ENCODE results near the gene AXIN1. TPM values are rescaled to one million over a fixed set of nuclear protein-coding genes. Genes with fewer than 3 reads are reported as not detected.

The AXIN1 gene
- total RNA-seq, 1 experiment from 2014 or later, result 50.3 TPM

DNA sequence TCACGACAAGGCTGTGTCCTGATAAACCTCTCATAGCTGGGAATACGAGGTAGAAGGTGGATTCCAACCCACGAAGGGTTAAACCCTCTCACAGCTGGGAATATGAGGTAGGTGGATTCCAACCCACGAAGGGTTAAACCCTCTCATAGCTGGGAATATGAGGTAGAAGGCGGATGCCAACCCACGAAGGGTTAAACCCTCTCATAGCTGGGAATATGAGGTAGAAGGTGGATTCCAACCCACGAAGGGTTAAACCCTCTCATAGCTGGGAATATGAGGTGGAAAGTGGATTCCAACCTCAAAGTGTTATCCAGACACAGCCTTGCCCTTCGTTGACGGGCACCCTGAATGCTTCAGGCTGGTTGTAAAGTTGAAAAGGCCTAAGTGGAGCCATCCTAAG is 31.0 kb downstream of the AXIN1 start:
- H3K9me3 Mint-ChIP-seq, result no peaks in the 10 kb centered on the region
- H3K4me1 Mint-ChIP-seq, result peaks cover 30% of the 10 kb centered on the region
- no peak overlapping the region for H3K4me3 Mint-ChIP-seq
- ATAC-seq (no peak), DNase-seq (ENCODE audit: low spot score) (no peak)
- ChIA-PET POLR2A (interaction anchor here (0.5 to 0.6 kb wide), 2 partner anchors 18 to 215 kb away, joined by 3 to 4 read pairs; no protein-coding TSS in a partner anchor), CTCF (interaction anchor here (0.7 to 1.4 kb wide), 4 partner anchors 10 to 214 kb away, joined by 3 to 4 read pairs (median 3); no protein-coding TSS in a partner anchor)
- no peak for TF ChIP-seq RORB (CRISPR knock-in tag; IDR thresholded peaks at IDR 0.05)
- H3K27ac Mint-ChIP-seq, result peak overlapping the region; percentile 83; the same call in 1 of the 2 replicates
- H3K36me3 Mint-ChIP-seq, result peaks cover 4% of the 10 kb centered on the region; the same call in 1 of the 2 replicates
- no peaks in the 10 kb centered on the region for H3K27me3 Mint-ChIP-seq (ENCODE audit: low read depth)

DNA sequence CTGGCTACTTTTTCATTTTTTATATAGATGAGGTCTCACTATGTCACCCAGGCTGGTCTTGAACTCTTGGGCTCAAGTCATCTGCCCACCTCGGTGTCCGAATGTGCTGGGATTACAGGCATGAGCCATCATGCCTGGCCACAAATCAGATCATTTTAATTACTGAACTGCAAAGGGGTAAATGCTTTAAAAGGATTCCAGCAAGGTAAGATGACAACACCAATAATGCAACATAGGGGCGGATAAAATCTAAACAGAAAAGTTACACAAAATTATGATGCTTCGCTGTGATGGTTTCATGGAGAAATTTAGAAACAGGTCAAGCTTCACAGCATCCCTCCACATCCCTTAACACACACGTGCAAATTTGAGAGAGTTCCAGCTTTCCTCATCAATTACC is 32.3 kb downstream of the AXIN1 start:
- TF ChIP-seq PRRX2 (CRISPR knock-in tag; IDR thresholded peaks at IDR 0.05) (no peak), FOXP1 (CRISPR knock-in tag; IDR thresholded peaks at IDR 0.05; ENCODE audit: borderline replicate concordance) (no peak), FOXK1 (CRISPR knock-in tag; IDR thresholded peaks at IDR 0.05) (no peak), ZNF396 (CRISPR knock-in tag; IDR thresholded peaks at IDR 0.05; ENCODE audit: borderline replicate concordance) (no peak), KAT7 (CRISPR knock-in tag; IDR thresholded peaks at IDR 0.05; ENCODE audit: borderline replicate concordance) (no peak), ZNF121 (CRISPR knock-in tag; IDR thresholded peaks at IDR 0.05) (no peak), NFATC4 (CRISPR knock-in tag; IDR thresholded peaks at IDR 0.05) (no peak), ATF1 (CRISPR knock-in tag; IDR thresholded peaks at IDR 0.05) (no peak), IRF2 (CRISPR knock-in tag; IDR thresholded peaks at IDR 0.05; ENCODE audit: borderline replicate concordance, low read depth) (no peak), TEAD1 (CRISPR knock-in tag; IDR thresholded peaks at IDR 0.05) (no peak)
- TF ChIP-seq, protein P1, sequence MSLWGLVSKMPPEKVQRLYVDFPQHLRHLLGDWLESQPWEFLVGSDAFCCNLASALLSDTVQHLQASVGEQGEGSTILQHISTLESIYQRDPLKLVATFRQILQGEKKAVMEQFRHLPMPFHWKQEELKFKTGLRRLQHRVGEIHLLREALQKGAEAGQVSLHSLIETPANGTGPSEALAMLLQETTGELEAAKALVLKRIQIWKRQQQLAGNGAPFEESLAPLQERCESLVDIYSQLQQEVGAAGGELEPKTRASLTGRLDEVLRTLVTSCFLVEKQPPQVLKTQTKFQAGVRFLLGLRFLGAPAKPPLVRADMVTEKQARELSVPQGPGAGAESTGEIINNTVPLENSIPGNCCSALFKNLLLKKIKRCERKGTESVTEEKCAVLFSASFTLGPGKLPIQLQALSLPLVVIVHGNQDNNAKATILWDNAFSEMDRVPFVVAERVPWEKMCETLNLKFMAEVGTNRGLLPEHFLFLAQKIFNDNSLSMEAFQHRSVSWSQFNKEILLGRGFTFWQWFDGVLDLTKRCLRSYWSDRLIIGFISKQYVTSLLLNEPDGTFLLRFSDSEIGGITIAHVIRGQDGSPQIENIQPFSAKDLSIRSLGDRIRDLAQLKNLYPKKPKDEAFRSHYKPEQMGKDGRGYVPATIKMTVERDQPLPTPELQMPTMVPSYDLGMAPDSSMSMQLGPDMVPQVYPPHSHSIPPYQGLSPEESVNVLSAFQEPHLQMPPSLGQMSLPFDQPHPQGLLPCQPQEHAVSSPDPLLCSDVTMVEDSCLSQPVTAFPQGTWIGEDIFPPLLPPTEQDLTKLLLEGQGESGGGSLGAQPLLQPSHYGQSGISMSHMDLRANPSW (CRISPR knock-in tag; conservative IDR thresholded peaks at IDR 0.05; ENCODE audit: low read depth), result no peak
- TF ChIP-seq, protein P2, sequence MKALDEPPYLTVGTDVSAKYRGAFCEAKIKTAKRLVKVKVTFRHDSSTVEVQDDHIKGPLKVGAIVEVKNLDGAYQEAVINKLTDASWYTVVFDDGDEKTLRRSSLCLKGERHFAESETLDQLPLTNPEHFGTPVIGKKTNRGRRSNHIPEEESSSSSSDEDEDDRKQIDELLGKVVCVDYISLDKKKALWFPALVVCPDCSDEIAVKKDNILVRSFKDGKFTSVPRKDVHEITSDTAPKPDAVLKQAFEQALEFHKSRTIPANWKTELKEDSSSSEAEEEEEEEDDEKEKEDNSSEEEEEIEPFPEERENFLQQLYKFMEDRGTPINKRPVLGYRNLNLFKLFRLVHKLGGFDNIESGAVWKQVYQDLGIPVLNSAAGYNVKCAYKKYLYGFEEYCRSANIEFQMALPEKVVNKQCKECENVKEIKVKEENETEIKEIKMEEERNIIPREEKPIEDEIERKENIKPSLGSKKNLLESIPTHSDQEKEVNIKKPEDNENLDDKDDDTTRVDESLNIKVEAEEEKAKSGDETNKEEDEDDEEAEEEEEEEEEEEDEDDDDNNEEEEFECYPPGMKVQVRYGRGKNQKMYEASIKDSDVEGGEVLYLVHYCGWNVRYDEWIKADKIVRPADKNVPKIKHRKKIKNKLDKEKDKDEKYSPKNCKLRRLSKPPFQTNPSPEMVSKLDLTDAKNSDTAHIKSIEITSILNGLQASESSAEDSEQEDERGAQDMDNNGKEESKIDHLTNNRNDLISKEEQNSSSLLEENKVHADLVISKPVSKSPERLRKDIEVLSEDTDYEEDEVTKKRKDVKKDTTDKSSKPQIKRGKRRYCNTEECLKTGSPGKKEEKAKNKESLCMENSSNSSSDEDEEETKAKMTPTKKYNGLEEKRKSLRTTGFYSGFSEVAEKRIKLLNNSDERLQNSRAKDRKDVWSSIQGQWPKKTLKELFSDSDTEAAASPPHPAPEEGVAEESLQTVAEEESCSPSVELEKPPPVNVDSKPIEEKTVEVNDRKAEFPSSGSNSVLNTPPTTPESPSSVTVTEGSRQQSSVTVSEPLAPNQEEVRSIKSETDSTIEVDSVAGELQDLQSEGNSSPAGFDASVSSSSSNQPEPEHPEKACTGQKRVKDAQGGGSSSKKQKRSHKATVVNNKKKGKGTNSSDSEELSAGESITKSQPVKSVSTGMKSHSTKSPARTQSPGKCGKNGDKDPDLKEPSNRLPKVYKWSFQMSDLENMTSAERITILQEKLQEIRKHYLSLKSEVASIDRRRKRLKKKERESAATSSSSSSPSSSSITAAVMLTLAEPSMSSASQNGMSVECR (CRISPR knock-in tag; IDR thresholded peaks at IDR 0.05; ENCODE audit: borderline replicate concordance), result no peak
- TF ChIP-seq, protein P3, sequence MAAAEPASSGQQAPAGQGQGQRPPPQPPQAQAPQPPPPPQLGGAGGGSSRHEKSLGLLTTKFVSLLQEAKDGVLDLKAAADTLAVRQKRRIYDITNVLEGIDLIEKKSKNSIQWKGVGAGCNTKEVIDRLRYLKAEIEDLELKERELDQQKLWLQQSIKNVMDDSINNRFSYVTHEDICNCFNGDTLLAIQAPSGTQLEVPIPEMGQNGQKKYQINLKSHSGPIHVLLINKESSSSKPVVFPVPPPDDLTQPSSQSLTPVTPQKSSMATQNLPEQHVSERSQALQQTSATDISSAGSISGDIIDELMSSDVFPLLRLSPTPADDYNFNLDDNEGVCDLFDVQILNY (CRISPR knock-in tag; IDR thresholded peaks at IDR 0.05), result no peak
- TF ChIP-seq, protein P4, sequence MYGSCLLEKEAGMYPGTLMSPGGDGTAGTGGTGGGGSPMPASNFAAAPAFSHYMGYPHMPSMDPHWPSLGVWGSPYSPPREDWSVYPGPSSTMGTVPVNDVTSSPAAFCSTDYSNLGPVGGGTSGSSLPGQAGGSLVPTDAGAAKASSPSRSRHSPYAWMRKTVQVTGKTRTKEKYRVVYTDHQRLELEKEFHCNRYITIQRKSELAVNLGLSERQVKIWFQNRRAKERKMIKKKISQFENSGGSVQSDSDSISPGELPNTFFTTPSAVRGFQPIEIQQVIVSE (CRISPR knock-in tag; IDR thresholded peaks at IDR 0.05; ENCODE audit: borderline replicate concordance), result no peak
- TF ChIP-seq, protein P5, sequence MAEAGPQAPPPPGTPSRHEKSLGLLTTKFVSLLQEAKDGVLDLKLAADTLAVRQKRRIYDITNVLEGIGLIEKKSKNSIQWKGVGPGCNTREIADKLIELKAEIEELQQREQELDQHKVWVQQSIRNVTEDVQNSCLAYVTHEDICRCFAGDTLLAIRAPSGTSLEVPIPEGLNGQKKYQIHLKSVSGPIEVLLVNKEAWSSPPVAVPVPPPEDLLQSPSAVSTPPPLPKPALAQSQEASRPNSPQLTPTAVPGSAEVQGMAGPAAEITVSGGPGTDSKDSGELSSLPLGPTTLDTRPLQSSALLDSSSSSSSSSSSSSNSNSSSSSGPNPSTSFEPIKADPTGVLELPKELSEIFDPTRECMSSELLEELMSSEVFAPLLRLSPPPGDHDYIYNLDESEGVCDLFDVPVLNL (CRISPR knock-in tag; IDR thresholded peaks at IDR 0.05; ENCODE audit: borderline replicate concordance, low read depth), result no peak
- CTCF ChIA-PET, result interaction anchor here (0.5 to 1.8 kb wide), 3 partner anchors 16 to 1330 kb away, joined by 3 to 5 read pairs (median 3); partner anchors contain the start of gene AXIN1
- Mint-ChIP-seq H3K4me1 (peaks cover 24% of the 10 kb centered on the region), H3K9me3 (no peaks in the 10 kb centered on the region), H3K27me3 (ENCODE audit: low read depth) (no peaks in the 10 kb centered on the region), H3K36me3 (peaks cover 4% of the 10 kb centered on the region; the same call in 1 of the 2 replicates), H3K27ac (peak overlapping the region; percentile 82), H3K4me3 (no peak overlapping the region)
- ATAC-seq, result no peak
- POLR2A ChIA-PET, result no interaction called here
- no peak for DNase-seq (ENCODE audit: low spot score)

Data from WTC11 (cell line).